Activated CD4-positive, alpha-beta T cell treated with anti-CD3 and anti-CD28 coated beads, Interleukin-2, amount 10 ng/mL, durations not matched to agents 24 days and 14 days (primary cell): ENCODE results near the gene AIM2. TPM values are rescaled to one million over a fixed set of nuclear protein-coding genes. Genes with fewer than 3 reads are reported as not detected.
A peak's percentile ranks its signal among the peaks of the same experiment; 100 is the strongest.

Source experiments
- DNase-seq: peaks from one replicate; pipeline ENCODE4 v3.0.0; 2022
- H3K27ac Mint-ChIP-seq: one replicate; pipeline ENCODE4 v1.8.0; 2022; ENCODE audit warnings: mild to moderate bottlenecking, mixed read lengths
- H3K27me3 Mint-ChIP-seq: one replicate; pipeline ENCODE4 v1.8.0; 2022; ENCODE audit warnings: mixed read lengths
- H3K36me3 Mint-ChIP-seq: one replicate; pipeline ENCODE4 v1.8.0; 2022; ENCODE audit warnings: low read depth, mild to moderate bottlenecking, mixed read lengths
- H3K4me1 Mint-ChIP-seq: one replicate; pipeline ENCODE4 v1.8.0; 2021; ENCODE audit warnings: mixed read lengths
- H3K4me3 Mint-ChIP-seq: one replicate; pipeline ENCODE4 v1.8.0; 2022; ENCODE audit warnings: mild to moderate bottlenecking, moderate library complexity, mixed read lengths
- H3K9me3 Mint-ChIP-seq: one replicate; pipeline ENCODE4 v1.8.0; 2021; ENCODE audit warnings: mixed read lengths
- intact Hi-C: fragments of 100-400 bp; cut with micrococcal nuclease; formaldehyde crosslinking; loops from one replicate; pipeline ENCODE4 v1.15.1; 2023
- total RNA-seq: library from RNA; stranded (reverse); gene quantifications from 2 replicates; pipeline ENCODE4 v1.2.3, GENCODE V29; 2022

Gene AIM2
- total RNA-seq, 1 donor from 2014 or later, result 80.1 TPM

DNA sequence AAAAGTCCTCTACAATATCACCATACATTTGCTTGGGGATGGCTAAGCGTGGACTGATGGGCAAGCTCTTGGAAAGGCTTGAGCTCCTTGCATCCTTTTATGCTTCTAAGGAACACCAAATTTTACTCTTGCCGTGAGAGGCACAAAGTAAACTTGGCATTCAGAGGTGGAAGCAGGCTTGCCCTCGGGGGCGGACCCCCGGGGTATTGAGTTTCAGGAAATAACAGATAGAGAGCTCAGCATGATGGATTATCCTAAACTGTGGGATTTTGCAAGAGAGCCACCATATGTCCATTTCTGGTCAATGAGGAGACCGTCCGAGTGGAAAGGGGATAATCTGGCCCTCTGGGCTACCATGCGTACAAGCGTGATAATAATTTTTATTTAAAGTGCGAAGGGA lies 52.8 kb downstream of the AIM2 start:
- Mint-ChIP-seq H3K4me3 (peak overlapping the region; percentile 51), H3K36me3 (peaks cover 85% of the 10 kb centered on the region), H3K27ac (peak overlapping the region; percentile 54), H3K9me3 (peaks cover 3% of the 10 kb centered on the region), H3K4me1 (peaks cover 69% of the 10 kb centered on the region), H3K27me3 (no peaks in the 10 kb centered on the region)
- intact Hi-C loops, result no loop called here
- no peak for DNase-seq

DNA sequence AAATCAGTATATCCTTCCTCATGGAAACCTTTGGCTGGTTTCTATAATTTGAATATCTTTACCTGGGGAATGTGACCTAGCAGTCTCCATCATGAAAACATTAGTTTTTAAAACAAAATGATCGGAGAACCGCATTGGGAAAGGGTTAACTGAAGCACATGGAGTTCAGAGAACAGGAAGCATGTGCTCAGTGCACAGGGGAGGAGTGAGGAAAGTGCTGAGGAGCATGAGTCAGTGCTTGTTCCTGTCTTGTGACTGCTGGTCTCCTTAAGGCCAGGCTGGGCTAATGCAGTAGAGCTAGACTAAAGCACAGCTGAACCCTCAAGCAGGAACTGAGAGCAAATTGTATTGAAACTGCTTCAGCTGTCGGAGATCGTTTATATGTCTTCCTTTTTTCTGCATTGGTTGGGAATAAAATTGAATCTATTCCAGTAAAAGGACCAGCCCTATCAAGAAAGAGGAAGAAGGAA lies 61.1 kb downstream of the AIM2 start:
- Mint-ChIP-seq H3K4me3 (peak overlapping the region; percentile 86), H3K27me3 (no peaks in the 10 kb centered on the region), H3K4me1 (peaks cover 59% of the 10 kb centered on the region), H3K36me3 (peaks cover 87% of the 10 kb centered on the region), H3K9me3 (no peaks in the 10 kb centered on the region), H3K27ac (peak overlapping the region; percentile 95)
- intact Hi-C loops, result loop anchor here (1.0 to 10.0 kb wide), 4 partner anchors 19 to 1629 kb away; partner anchors contain the start of genes AIM2 and SLAMF1
- DNase-seq, result peak; percentile 91

GRCh38 chr1:159014851-159015250 lies 61.7 kb downstream of the AIM2 start:
- peak overlapping the region; percentile 86 for H3K4me3 Mint-ChIP-seq
- intact Hi-C loops, result loop anchor here (1.0 to 10.0 kb wide), 4 partner anchors 20 to 1630 kb away; partner anchors contain the start of genes AIM2 and SLAMF1
- H3K27me3 Mint-ChIP-seq, result no peaks in the 10 kb centered on the region
- H3K36me3 Mint-ChIP-seq, result peaks cover 88% of the 10 kb centered on the region
- peaks cover 53% of the 10 kb centered on the region for H3K4me1 Mint-ChIP-seq
- no peaks in the 10 kb centered on the region for H3K9me3 Mint-ChIP-seq
- DNase-seq, result no peak
- H3K27ac Mint-ChIP-seq, result peak overlapping the region; percentile 95

- intact Hi-C loops, result loop anchor here (2.0 to 10.0 kb wide), 3 partner anchors 21 to 1631 kb away; partner anchors contain the start of gene SLAMF1
- Mint-ChIP-seq H3K36me3 (peaks cover 81% of the 10 kb centered on the region), H3K4me3 (peak overlapping the region; percentile 86), H3K4me1 (peaks cover 50% of the 10 kb centered on the region), H3K27me3 (no peaks in the 10 kb centered on the region), H3K27ac (peak overlapping the region; percentile 95), H3K9me3 (no peaks in the 10 kb centered on the region)
- DNase-seq, result peak; percentile 55
These were observed 62.5 kb downstream of the AIM2 start for GRCh38 chr1:159014003-159014571.

DNA sequence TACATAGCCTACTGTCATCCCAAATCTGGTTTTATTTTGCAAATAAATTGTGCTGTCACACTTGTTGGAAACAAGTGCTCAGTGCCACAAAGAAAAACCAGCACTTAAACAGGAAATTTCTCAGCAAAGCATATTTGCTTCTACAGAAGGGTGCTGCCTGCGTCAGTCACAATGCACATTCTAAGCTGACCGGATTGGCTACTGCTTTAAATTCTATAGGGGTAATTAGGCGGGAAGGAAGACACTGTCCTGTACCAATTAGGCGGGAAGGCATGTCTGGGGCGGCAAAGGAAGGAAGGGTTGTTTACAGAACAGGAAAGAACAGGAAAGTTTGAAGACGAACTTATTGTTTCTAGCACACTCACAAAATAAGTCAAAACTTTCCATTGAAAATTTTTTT lies 64.1 kb downstream of the AIM2 start:
- intact Hi-C loops, result loop anchor here (10.0 kb wide), 1 partner anchor 1632 kb away; the partner anchor contains the start of gene SLAMF1
- Mint-ChIP-seq H3K4me3 (peak overlapping the region; percentile 86), H3K36me3 (peaks cover 76% of the 10 kb centered on the region), H3K27me3 (no peaks in the 10 kb centered on the region), H3K27ac (peak overlapping the region; percentile 95), H3K4me1 (peaks cover 53% of the 10 kb centered on the region), H3K9me3 (no peaks in the 10 kb centered on the region)
- DNase-seq, result peak; percentile 90

Other genes with a start within 250 kb of the AIM2 start
- not detected in 2 replicates for gene MNDA, start 245.4 kb downstream of the AIM2 start, total RNA-seq
- 10.4 and 11.3 TPM in 2 replicates for gene PYHIN1, start 145.2 kb downstream of the AIM2 start, total RNA-seq
- 217 and 223 TPM in 2 replicates for gene IFI16, start 66.9 kb downstream of the AIM2 start, total RNA-seq
- gene CADM3, start 94.8 kb upstream of the AIM2 start, total RNA-seq, result not detected in 2 replicates
- not detected in 2 replicates for gene ACKR1, start 128.1 kb upstream of the AIM2 start, total RNA-seq
- gene FCER1A, start 225.6 kb upstream of the AIM2 start, total RNA-seq, result not detected in 2 replicates